ENCODE data around the gene CTAGE8.
"Not testable (repeated sequence)": the region's sequence is repeated elsewhere in the genome, so short reads cannot be mapped to it uniquely, and the experiment has no call there.

GRCh38 chr7:144283716-144284115 is 14.6 kb upstream of the CTAGE8 start:
- not testable (repeated sequence) for TF ChIP-seq CTCF (conservative IDR thresholded peaks at IDR 0.05); ZFX (IDR thresholded peaks at IDR 0.05)
